NT2/D1 (cell line): ENCODE data around the gene FRRS1L.

Source experiments
- DNase-seq: peaks from one replicate; pipeline ENCODE4 v3.0.0-alpha.2; 2011; ENCODE audit warnings: low read depth, low spot score
- H3K27me3 ChIP-seq: 2 replicates; pipeline ENCODE4 v1.6.0; 2011; ENCODE audit warnings: mild to moderate bottlenecking; ENCODE audit not compliant: insufficient read length, insufficient read depth
- H3K36me3 ChIP-seq: 2 replicates; pipeline ENCODE4 v1.6.1; 2011; ENCODE audit warnings: mild to moderate bottlenecking, low read length, mixed read lengths; ENCODE audit not compliant: insufficient read depth, insufficient read length
- H3K4me1 ChIP-seq: 2 replicates; pipeline ENCODE4 v1.5.1; 2011; ENCODE audit not compliant: insufficient read depth, insufficient read length
- H3K4me3 ChIP-seq: 2 replicates; pipeline ENCODE4 v1.5.1; 2011; ENCODE audit warnings: low read depth; ENCODE audit not compliant: insufficient read length
- H3K9ac ChIP-seq: 2 replicates; pipeline ENCODE4 v1.6.0; 2011; ENCODE audit warnings: low read depth; ENCODE audit not compliant: insufficient read length
- H3K9me3 ChIP-seq: 2 replicates; pipeline ENCODE4 v1.5.1; 2011; ENCODE audit warnings: mild to moderate bottlenecking, low read length; ENCODE audit not compliant: insufficient read depth
- SUZ12 ChIP-seq: IDR thresholded peaks from 2 replicates; pipeline ENCODE4 v1.6.1; 2011; ENCODE audit not compliant: insufficient read length, insufficient read depth; ENCODE audit errors: extremely low read depth
- YY1 ChIP-seq: IDR thresholded peaks from 2 replicates; pipeline ENCODE4 v1.6.1; 2011; ENCODE audit not compliant: insufficient read length, insufficient read depth
- ZNF274 ChIP-seq: IDR thresholded peaks from 2 replicates; pipeline ENCODE4 v1.6.1; 2011; ENCODE audit warnings: mild to moderate bottlenecking, low read depth, low read length

Gene FRRS1L

GRCh38 chr9:109092051-109092580 lies 74.9 kb downstream of the FRRS1L start:
- TF ChIP-seq SUZ12 (no peak), ZNF274 (no peak), YY1 (no peak)
- no peak for DNase-seq
- Histone ChIP-seq H3K36me3 (peaks cover 80% of the 10 kb centered on the region), H3K9ac (no peak overlapping the region), H3K4me1 (no peaks in the 10 kb centered on the region), H3K9me3 (no peaks in the 10 kb centered on the region), H3K4me3 (no peak overlapping the region), H3K27me3 (no peaks in the 10 kb centered on the region)

DNA sequence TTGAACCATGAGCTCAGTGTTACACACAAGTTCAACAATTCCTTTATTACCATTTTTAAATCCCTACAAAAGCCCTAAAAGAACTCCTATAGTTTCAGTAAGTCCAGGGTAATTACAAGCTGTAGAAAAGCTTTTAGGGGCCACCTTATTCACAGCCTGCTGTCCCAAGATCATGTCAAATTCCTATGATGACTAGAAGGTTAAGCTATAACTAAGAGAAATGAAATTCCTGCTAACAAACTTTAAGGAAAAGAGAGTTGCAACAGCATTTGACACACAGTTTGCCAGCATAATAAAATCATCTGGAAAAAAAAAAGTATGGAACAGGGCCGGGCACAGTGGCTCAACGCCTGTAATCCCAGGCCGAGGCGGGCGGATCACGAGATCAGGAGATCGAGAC lies 78.8 kb downstream of the FRRS1L start:
- H3K9me3 ChIP-seq = no peaks in the 10 kb centered on the region
- DNase-seq = no peak
- peaks cover 79% of the 10 kb centered on the region for H3K36me3 ChIP-seq
- no peak overlapping the region for H3K9ac ChIP-seq
- no peak for TF ChIP-seq ZNF274
- TF ChIP-seq SUZ12 = no peak
- no peaks in the 10 kb centered on the region for H3K27me3 ChIP-seq
- H3K4me1 ChIP-seq = no peaks in the 10 kb centered on the region
- H3K4me3 ChIP-seq = no peak overlapping the region

DNA sequence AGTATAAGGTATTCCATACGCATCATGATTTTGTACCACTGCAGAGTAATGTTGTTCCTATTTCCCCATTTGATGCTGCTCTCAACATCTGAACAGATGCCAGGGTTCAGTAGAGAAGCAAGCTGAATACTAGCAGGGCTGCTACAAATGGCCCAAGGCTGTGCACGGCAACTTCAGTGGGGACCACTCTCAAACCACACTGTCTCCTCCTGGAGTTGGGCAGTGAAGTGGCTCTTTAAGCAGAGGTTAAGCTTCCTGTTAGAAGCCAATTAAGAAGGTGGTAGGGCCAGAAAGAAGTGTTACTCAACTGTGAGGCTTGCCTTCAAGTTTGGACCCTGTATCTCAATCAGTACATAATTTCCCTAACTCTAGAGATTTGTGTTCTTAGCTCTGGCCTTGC lies 79.3 kb downstream of the FRRS1L start:
- DNase-seq = no peak
- no peak for TF ChIP-seq ZNF274
- no peak for TF ChIP-seq YY1
- no peak for TF ChIP-seq SUZ12
- H3K9me3 ChIP-seq = no peaks in the 10 kb centered on the region
- H3K9ac ChIP-seq = no peak overlapping the region
- no peaks in the 10 kb centered on the region for H3K27me3 ChIP-seq
- H3K4me3 ChIP-seq = no peak overlapping the region
- H3K4me1 ChIP-seq = no peaks in the 10 kb centered on the region
- peaks cover 80% of the 10 kb centered on the region for H3K36me3 ChIP-seq

GRCh38 chr9:109086221-109086620 lies 80.8 kb downstream of the FRRS1L start:
- no peaks in the 10 kb centered on the region for H3K4me1 ChIP-seq
- H3K36me3 ChIP-seq = peaks cover 73% of the 10 kb centered on the region
- no peaks in the 10 kb centered on the region for H3K27me3 ChIP-seq
- TF ChIP-seq ZNF274 = no peak
- no peak for TF ChIP-seq YY1
- TF ChIP-seq SUZ12 = no peak
- no peak overlapping the region for H3K9ac ChIP-seq
- H3K9me3 ChIP-seq = no peaks in the 10 kb centered on the region
- no peak for DNase-seq
- no peak overlapping the region for H3K4me3 ChIP-seq

GRCh38 chr9:109085510-109085909 lies 81.5 kb downstream of the FRRS1L start:
- Histone ChIP-seq H3K27me3 (no peaks in the 10 kb centered on the region), H3K4me1 (no peaks in the 10 kb centered on the region), H3K36me3 (peaks cover 74% of the 10 kb centered on the region), H3K9ac (no peak overlapping the region), H3K9me3 (no peaks in the 10 kb centered on the region), H3K4me3 (no peak overlapping the region)
- DNase-seq = no peak
- no peak for TF ChIP-seq YY1
- TF ChIP-seq ZNF274 = no peak
- no peak for TF ChIP-seq SUZ12

DNA sequence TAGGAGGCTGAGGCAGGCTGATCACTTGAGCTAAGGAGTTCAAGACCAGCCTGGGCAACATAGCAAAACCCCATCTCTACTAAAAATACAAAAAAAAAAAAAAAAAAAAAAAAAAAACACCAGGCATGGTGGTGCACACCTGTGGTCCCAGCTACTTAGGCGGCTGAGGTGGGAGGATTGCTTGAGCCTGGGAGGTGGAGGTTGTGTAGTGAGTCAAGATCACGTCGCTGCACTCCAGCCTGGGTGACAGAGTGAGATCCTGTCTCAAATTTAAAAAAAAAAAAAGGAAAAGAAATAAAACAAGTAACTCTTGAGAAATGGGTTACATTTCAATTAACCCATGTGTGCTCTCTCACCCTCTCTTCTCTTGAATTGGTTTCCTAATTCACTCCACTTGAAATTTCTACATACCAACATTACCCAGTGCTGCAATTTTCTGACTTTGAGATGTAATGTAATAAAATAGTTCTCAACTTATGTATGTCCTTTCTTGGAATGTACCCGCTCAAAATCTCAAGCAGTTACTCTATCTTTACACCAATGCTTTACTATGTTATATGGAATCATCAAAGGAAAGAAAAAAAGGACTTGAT lies 83.1 kb downstream of the FRRS1L start:
- Histone ChIP-seq H3K9ac (no peak overlapping the region), H3K4me3 (no peak overlapping the region), H3K9me3 (no peaks in the 10 kb centered on the region), H3K27me3 (no peaks in the 10 kb centered on the region), H3K36me3 (peaks cover 74% of the 10 kb centered on the region), H3K4me1 (no peaks in the 10 kb centered on the region)
- TF ChIP-seq SUZ12 (no peak), YY1 (no peak), ZNF274 (no peak)
- no peak for DNase-seq

DNA sequence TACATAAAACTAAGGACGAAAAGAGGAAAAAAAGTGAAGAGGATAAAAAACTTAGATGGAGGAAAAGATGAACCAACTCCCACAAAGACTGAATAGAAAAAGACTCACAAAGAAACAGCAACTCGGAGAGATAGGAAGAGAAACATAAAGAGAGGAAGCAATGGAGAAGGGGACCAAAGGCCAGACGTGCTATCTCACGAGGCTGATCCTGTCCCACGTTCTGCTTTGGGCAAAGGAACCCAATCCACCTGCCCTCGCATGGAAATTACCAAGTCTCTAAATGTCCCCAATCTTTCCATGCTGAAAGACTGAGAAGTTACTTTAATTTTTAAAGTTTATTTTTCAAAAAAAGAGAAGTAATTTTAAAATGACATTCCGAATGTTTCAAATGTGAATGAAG lies 83.9 kb downstream of the FRRS1L start:
- Histone ChIP-seq H3K9me3 (no peaks in the 10 kb centered on the region), H3K4me3 (no peak overlapping the region), H3K27me3 (no peaks in the 10 kb centered on the region), H3K4me1 (no peaks in the 10 kb centered on the region), H3K36me3 (peaks cover 74% of the 10 kb centered on the region), H3K9ac (no peak overlapping the region)
- no peak for DNase-seq
- TF ChIP-seq ZNF274 = no peak
- no peak for TF ChIP-seq SUZ12
- no peak for TF ChIP-seq YY1
